ENCODE data around the gene HOXA6.

Gene HOXA6

DNA sequence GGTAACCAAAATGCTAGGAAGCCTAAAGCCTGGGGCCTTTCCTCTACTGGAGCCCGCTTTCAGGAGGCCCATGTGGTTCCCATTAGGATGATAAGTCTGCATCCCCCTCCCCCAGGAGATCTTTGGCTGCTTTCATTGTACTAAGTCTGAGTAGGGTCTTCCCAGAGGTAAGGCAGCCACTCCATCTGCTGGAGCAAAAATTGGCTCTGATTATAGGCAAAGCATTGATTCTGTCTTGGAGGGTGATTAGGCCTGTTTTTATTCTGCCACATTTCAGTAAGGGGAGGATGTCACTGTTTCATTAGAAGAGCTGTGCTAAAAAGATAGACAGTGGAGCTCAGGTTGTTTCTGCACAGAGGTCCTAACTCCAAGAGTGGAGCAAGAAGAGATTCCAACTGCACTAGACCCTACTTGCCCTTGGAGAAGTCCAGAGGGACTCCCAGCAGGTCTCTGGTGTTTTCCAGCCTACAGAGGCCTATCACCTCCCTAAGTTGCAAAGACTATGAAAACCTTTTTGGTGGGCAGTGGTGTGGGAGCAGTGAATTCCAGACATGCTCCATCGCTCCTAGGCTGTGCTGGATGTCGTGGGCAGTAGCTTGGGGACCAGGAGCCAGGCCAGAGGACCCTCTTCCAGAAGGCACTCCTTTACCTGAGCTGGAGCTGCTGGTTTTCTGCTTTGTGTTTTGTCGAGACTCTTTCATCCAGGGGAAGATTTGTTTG lies 37.9 kb downstream of the HOXA6 start:
- H3K4me3 ChIP-seq (ENCODE audit: low read length), result no peak overlapping the region
- TF ChIP-seq CTCF (conservative IDR thresholded peaks at IDR 0.05; ENCODE audit: low read depth, low read length), result no peak
- DNase-seq (ENCODE audit: low read depth), result no peak

GRCh38 chr7:27108390-27109127 lies 39.0 kb downstream of the HOXA6 start:
- DNase-seq (ENCODE audit: low read depth), result no peak
- TF ChIP-seq CTCF (conservative IDR thresholded peaks at IDR 0.05; ENCODE audit: low read depth, low read length), result no peak
- no peak overlapping the region for H3K4me3 ChIP-seq (ENCODE audit: low read length)

DNA sequence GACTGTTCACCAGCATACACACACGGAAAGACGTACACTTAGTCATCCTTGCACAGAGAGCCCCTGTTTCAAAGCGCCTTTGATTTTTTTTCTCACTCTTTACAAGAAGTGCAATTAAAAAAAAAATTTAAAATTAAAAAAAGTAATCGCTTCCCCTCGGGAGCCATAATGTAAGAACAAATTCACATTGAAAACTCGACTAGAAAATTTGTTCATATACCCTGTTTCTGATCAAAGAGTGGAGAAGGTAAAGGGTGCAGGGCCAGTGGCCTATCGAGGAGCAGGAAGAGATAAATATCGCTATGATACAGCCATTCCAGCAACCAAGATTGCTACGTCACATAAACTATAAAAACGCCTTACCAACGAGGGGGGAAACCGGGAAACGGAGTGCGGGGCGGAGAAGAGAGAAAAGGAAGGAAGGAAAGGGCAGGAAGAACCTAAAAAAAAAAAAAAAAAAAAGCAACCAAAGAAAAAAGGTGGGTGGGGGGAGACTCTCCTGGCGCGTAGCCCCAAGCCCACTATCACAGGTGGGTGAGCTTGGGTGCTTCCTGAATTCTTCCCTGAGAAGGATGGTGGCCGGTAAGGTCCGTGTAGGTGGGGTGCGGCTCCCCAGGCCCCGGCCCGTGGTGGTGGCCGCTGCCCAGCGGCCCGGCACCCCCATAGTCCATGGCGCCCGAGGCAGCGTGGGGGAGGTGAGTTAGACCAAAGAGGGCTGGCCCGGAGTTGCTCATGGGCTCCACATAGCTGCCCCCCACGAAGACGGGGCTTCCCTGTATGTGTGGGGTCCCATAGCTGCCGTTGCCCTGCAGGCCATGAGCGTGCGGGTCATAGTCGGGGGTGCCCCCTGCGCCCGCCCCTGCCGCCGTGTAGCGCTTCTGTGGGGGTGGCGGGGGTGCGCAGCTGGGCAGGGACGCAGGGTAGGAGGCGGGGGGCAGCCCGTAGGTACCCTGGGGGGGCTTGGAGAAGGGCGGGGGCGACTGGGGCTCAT lies 39.9 kb downstream of the HOXA6 start:
- H3K4me3 ChIP-seq (ENCODE audit: low read length), result no peak overlapping the region
- no peak for TF ChIP-seq CTCF (conservative IDR thresholded peaks at IDR 0.05; ENCODE audit: low read depth, low read length)
- no peak for DNase-seq (ENCODE audit: low read depth)

DNA sequence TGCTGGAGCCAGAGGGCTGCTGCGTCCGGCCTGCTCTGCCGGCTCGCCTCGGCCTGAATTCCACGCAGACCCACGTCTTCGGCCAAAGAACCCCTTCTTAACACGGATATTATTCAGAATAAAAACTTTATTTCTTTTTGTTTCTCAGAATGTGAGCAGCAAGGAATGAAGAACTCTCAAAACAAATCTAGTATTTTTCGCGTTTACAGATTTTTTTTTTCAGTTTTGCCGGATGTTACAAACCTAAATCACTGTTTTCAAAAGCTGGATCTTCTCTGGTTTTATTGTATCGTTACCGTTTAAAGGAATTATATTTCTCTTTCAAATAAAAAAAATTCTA lies 40.7 kb downstream of the HOXA6 start:
- TF ChIP-seq CTCF (conservative IDR thresholded peaks at IDR 0.05; ENCODE audit: low read depth, low read length), result no peak
- no peak overlapping the region for H3K4me3 ChIP-seq (ENCODE audit: low read length)
- no peak for DNase-seq (ENCODE audit: low read depth)

GRCh38 chr7:27106181-27106900 lies 41.2 kb downstream of the HOXA6 start:
- no peak for DNase-seq (ENCODE audit: low read depth)
- H3K4me3 ChIP-seq (ENCODE audit: low read length), result no peak overlapping the region
- TF ChIP-seq CTCF (conservative IDR thresholded peaks at IDR 0.05; ENCODE audit: low read depth, low read length), result no peak

- no peak for TF ChIP-seq CTCF (conservative IDR thresholded peaks at IDR 0.05; ENCODE audit: low read depth, low read length)
Measured at GRCh38 chr7:27105301-27106031, 42.1 kb downstream of the HOXA6 start.

More at GRCh38 chr7:27105301-27106031, 42.1 kb downstream of the HOXA6 start:
- H3K4me3 ChIP-seq (ENCODE audit: low read length), result no peak overlapping the region
- DNase-seq (ENCODE audit: low read depth), result no peak

Measured in retinal pigment epithelial cell (primary cell).